GM23338 (cell line): ENCODE results near the gene ZNF438. TPM values are rescaled to one million over a fixed set of nuclear protein-coding genes. Genes with fewer than 3 reads are reported as not detected.

Source experiments
- ATAC-seq: fragments of 200-7000 bp; cut with Tn5 transposase; 3 replicates; pipeline ENCODE4 v1.9.1; 2020
- DNase-seq: peaks from one replicate; pipeline ENCODE4 v3.0.0-alpha.2; 2015; ENCODE audit warnings: low spot score
- H2AFZ ChIP-seq: fragments of 200-600 bp; sonication (generic); 2 replicates; pipeline ENCODE4 v1.8.0; 2016; ENCODE audit warnings: antibody characterized with exemption, mild to moderate bottlenecking, moderate library complexity
- H3F3A ChIP-seq: fragments of 200-600 bp; sonication (generic); replicated peaks from 2 replicates; pipeline ENCODE4 v1.8.0; 2017; ENCODE audit warnings: antibody characterized with exemption, mixed run types, low read depth
- H3K27ac ChIP-seq: fragments of 200-600 bp; sonication (generic); 2 replicates; pipeline ENCODE4 v1.6.1; 2016; ENCODE audit warnings: low read depth
- H3K27me3 ChIP-seq: fragments of 200-600 bp; sonication (generic); 2 replicates; pipeline ENCODE4 v1.8.0; 2016; ENCODE audit warnings: mild to moderate bottlenecking, mixed run types, moderate library complexity; ENCODE audit not compliant: insufficient read depth
- H3K36me3 ChIP-seq: fragments of 200-600 bp; sonication (generic); 2 replicates; pipeline ENCODE4 v1.8.0; 2016; ENCODE audit warnings: mild to moderate bottlenecking; ENCODE audit not compliant: insufficient read depth
- H3K4me1 ChIP-seq: fragments of 200-600 bp; sonication (generic); 2 replicates; pipeline ENCODE4 v1.8.0; 2016; ENCODE audit warnings: mild to moderate bottlenecking, moderate library complexity; ENCODE audit not compliant: insufficient read depth
- H3K4me2 ChIP-seq: fragments of 200-600 bp; sonication (generic); 2 replicates; pipeline ENCODE4 v1.7.1; 2017; ENCODE audit warnings: mixed run types
- H3K4me3 ChIP-seq: fragments of 200-600 bp; sonication (generic); 2 replicates; pipeline ENCODE4 v1.6.1; 2016; ENCODE audit warnings: mixed run types
- H3K79me2 ChIP-seq: fragments of 200-600 bp; sonication (generic); replicated peaks from 2 replicates; pipeline ENCODE4 v1.8.0; 2017; ENCODE audit warnings: mild to moderate bottlenecking; ENCODE audit not compliant: insufficient read depth
- H3K9me2 ChIP-seq: fragments of 200-600 bp; sonication (generic); 2 replicates; pipeline ENCODE4 v1.8.0; 2017; ENCODE audit not compliant: insufficient read depth
- H4K20me1 ChIP-seq: fragments of 200-600 bp; sonication (generic); replicated peaks from 2 replicates; pipeline ENCODE4 v1.8.0; 2017; ENCODE audit warnings: mild to moderate bottlenecking; ENCODE audit not compliant: insufficient read depth
- H3K27ac Mint-ChIP-seq: 2 replicates; pipeline ENCODE4 v1.8.0; 2020; ENCODE audit warnings: inconsistent platforms, mild to moderate bottlenecking, moderate library complexity, mixed read lengths
- H3K27me3 Mint-ChIP-seq: 3 replicates; pipeline ENCODE4 v1.8.0; 2022; ENCODE audit warnings: low read depth, mild to moderate bottlenecking, moderate library complexity, mixed read lengths, inconsistent platforms; ENCODE audit not compliant: insufficient read depth, poor library complexity
- H3K36me3 Mint-ChIP-seq: 3 replicates; pipeline ENCODE4 v1.8.0; 2021; ENCODE audit warnings: low read depth, mild to moderate bottlenecking, inconsistent platforms, moderate library complexity, mixed read lengths
- H3K4me1 Mint-ChIP-seq: 3 replicates; pipeline ENCODE4 v1.8.0; 2020; ENCODE audit warnings: mild to moderate bottlenecking, inconsistent platforms, mixed read lengths
- H3K4me3 Mint-ChIP-seq: 3 replicates; pipeline ENCODE4 v1.8.0; 2021; ENCODE audit warnings: moderate library complexity, mild to moderate bottlenecking, inconsistent platforms, mixed read lengths
- H3K9me3 Mint-ChIP-seq: 3 replicates; pipeline ENCODE4 v1.8.0; 2020; ENCODE audit warnings: moderate library complexity, mild to moderate bottlenecking, inconsistent platforms, mixed read lengths
- CREB1 ChIP-seq: fragments of 250-450 bp; sonication (Bioruptor Pico); IDR thresholded peaks from 2 replicates; pipeline ENCODE4 v1.5.0; 2020; ENCODE audit warnings: low read depth, mild to moderate bottlenecking, moderate library complexity
- ETS1 ChIP-seq: IDR thresholded peaks from 2 replicates; pipeline ENCODE4 v1.6.1; 2016; ENCODE audit warnings: antibody characterized with exemption
- EZH2phosphoT487 ChIP-seq: fragments of 200-600 bp; sonication (generic); IDR thresholded peaks from one replicate; pipeline ENCODE4 v1.8.1; 2018; ENCODE audit warnings: antibody characterized with exemption; ENCODE audit not compliant: unreplicated experiment
- JUNB ChIP-seq: IDR thresholded peaks from one replicate; pipeline ENCODE4 v1.6.1; 2016; ENCODE audit warnings: antibody characterized with exemption; ENCODE audit not compliant: unreplicated experiment
- POLR2AphosphoS5 ChIP-seq: IDR thresholded peaks from 2 replicates; pipeline ENCODE4 v1.6.1; 2016; ENCODE audit warnings: antibody characterized with exemption, low read depth
- STAT1 ChIP-seq: IDR thresholded peaks from one replicate; pipeline ENCODE4 v1.6.1; 2016; ENCODE audit warnings: antibody characterized with exemption; ENCODE audit not compliant: unreplicated experiment
- ZNF331 ChIP-seq: fragments of 250-450 bp; sonication (Bioruptor Pico); IDR thresholded peaks from 2 replicates; pipeline ENCODE4 v1.5.0; 2020; ENCODE audit warnings: low read depth, mild to moderate bottlenecking, moderate library complexity
- ZNF462 ChIP-seq: fragments of 250-450 bp; sonication (Bioruptor Pico); IDR thresholded peaks from 2 replicates; pipeline ENCODE4 v1.5.0; 2020; ENCODE audit warnings: mild to moderate bottlenecking, moderate library complexity
- polyA plus RNA-seq: library from polyadenylated mRNA; unstranded; fragments of >200 nt; fragmentation: Nextera tagmentation; extraction: Ambion mirVana; gene quantifications from 2 replicates; pipeline ENCODE4 v1.2.1, GENCODE V29; 2016
- total RNA-seq: library from RNA; depleted of rRNA; stranded (reverse); fragments of >200 nt; shearing (Covaris generic); gene quantifications from 2 replicates; pipeline ENCODE4 v1.2.3, GENCODE V29; 2014

Gene ZNF438
- total and polyA plus RNA-seq, 2 experiments from 2014 or later = 0.91 to 0.94 TPM

DNA sequence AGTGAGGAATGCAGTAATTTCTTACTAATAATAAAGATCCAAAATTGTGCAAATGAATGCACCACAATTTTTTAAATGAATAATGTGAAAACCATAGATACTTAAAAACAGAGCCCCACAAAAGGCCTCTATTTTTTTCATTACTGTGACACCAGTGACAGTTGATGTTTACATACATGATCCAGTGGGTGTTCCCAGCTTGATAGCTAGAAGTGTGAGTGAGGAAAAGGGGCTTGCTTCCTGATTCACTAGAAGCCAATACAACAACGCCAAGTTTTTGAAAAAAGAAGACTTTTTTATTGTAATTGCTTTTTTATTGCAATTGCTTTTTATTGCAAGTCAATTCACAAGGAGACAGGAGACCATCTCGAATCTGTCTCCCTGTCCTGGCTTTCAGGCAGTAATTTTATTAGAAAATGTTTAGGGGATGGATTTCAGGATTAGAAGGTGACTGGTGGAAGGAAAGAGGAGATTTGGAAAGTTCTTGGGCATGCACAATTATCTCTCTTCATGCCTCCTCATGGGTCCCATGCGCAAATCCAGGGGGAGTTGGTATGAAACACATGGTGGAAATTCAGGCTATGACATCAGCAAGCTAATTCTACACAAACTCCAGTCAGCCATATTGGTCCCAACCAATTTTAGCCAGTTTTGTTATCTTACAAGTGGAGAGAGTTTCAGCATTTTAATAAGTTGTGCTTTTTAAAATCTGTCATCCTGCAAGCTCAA is 44.4 kb upstream of the ZNF438 start (continued):
- TF ChIP-seq ZNF462 (CRISPR knock-in tag) = no peak
- no peak for TF ChIP-seq POLR2AphosphoS5
- TF ChIP-seq JUNB = no peak

- DNase-seq = no peak
- Histone ChIP-seq H3K27ac (no peak overlapping the region), H3K4me1 (peaks cover 27% of the 10 kb centered on the region), H3K27me3 (no peaks in the 10 kb centered on the region), H3K79me2 (no peaks in the 10 kb centered on the region), H3K4me2 (no peak overlapping the region), H4K20me1 (no peaks in the 10 kb centered on the region), H3K9me2 (peaks cover 11% of the 10 kb centered on the region; the same call in 1 of the 2 replicates), H3K36me3 (no peaks in the 10 kb centered on the region), H2AFZ (no peak overlapping the region), H3F3A (no peaks in the 10 kb centered on the region), H3K4me3 (no peak overlapping the region)
- Mint-ChIP-seq H3K4me1 (peaks cover 31% of the 10 kb centered on the region), H3K4me3 (no peak overlapping the region), H3K27ac (no peak overlapping the region), H3K9me3 (peaks cover 2% of the 10 kb centered on the region; the same call in 1 of the 3 replicates), H3K36me3 (no peaks in the 10 kb centered on the region), H3K27me3 (peaks cover 6% of the 10 kb centered on the region)
- no peak for ATAC-seq
- TF ChIP-seq ZNF331 (CRISPR knock-in tag) = no peak
- TF ChIP-seq EZH2phosphoT487 = no peak
- no peak for TF ChIP-seq ETS1
- no peak for TF ChIP-seq JUNB
- TF ChIP-seq STAT1 = no peak
- no peak for TF ChIP-seq CREB1 (CRISPR knock-in tag)
- TF ChIP-seq ZNF462 (CRISPR knock-in tag) = no peak
Measured at GRCh38 chr10:31075434-31075833, 43.8 kb upstream of the ZNF438 start.
